ENCODE results near the gene TSPY1.
"Not testable (repeated sequence)": the region's sequence is repeated elsewhere in the genome, so short reads cannot be mapped to it uniquely, and the experiment has no call there.

Gene TSPY1

GRCh38 chrY:9466655-9467054 lies at the start of gene TSPY1:
Gene TSPY1, plus strand, starts transcription at chrY:9466955. Its CDS starts 46 bp downstream, at chrY:9467001.
- not testable (repeated sequence) for DNase-seq (ENCODE audit: low spot score)

- not testable (repeated sequence) for DNase-seq (ENCODE audit: low spot score)
These were observed 20.2 kb downstream of the TSPY1 start, which contains the start of gene TSPY9 for GRCh38 chrY:9486967-9487366. Gene TSPY9, plus strand, starts transcription at chrY:9487267. Its CDS starts 46 bp downstream, at chrY:9487313.

- DNase-seq (ENCODE audit: low spot score), result not testable (repeated sequence)
These were observed 37.6 kb downstream of the TSPY1 start for GRCh38 chrY:9504396-9504795.

- not testable (repeated sequence) for DNase-seq (ENCODE audit: low spot score)
These were observed 49.5 kb downstream of the TSPY1 start for GRCh38 chrY:9516287-9516686.
